ENCODE measurements around the gene PIWIL4.
"Not testable (repeated sequence)": the region's sequence is repeated elsewhere in the genome, so short reads cannot be mapped to it uniquely, and the experiment has no call there.

The PIWIL4 gene

GRCh38 chr11:94623120-94623735 lies 56.1 kb downstream of the PIWIL4 start:
- DNase-seq = peak; percentile 89
- in situ Hi-C loops (cut with MboI; ENCODE audit: low pct_unique_long_range_greater_than_20kb, low sequenced_read_pairs) = loop anchor here (25.0 kb wide), 1 partner anchor 264 kb away; no protein-coding TSS in a partner anchor

GRCh38 chr11:94625422-94625821 lies 58.3 kb downstream of the PIWIL4 start:
- DNase-seq = not testable (repeated sequence)
- in situ Hi-C loops (cut with MboI; ENCODE audit: low pct_unique_long_range_greater_than_20kb, low sequenced_read_pairs) = loop anchor here (25.0 kb wide), 1 partner anchor 137 kb away; the partner anchor contains the start of gene AMOTL1

GRCh38 chr11:94627003-94627560 lies 59.9 kb downstream of the PIWIL4 start:
- not testable (repeated sequence) for DNase-seq
- in situ Hi-C loops (cut with MboI; ENCODE audit: low pct_unique_long_range_greater_than_20kb, low sequenced_read_pairs) = loop anchor here (25.0 kb wide), 1 partner anchor 135 kb away; the partner anchor contains the start of gene AMOTL1

- DNase-seq = no peak
- in situ Hi-C loops (cut with MboI; ENCODE audit: low pct_unique_long_range_greater_than_20kb, low sequenced_read_pairs) = loop anchor here (25.0 kb wide), 1 partner anchor 133 kb away; the partner anchor contains the start of gene AMOTL1
Observed at GRCh38 chr11:94629741-94630140, 62.6 kb downstream of the PIWIL4 start.

- in situ Hi-C loops (cut with MboI; ENCODE audit: low pct_unique_long_range_greater_than_20kb, low sequenced_read_pairs) = loop anchor here (25.0 kb wide), 1 partner anchor 132 kb away; the partner anchor contains the start of gene AMOTL1
- peak; percentile 87 for DNase-seq
Observed at GRCh38 chr11:94630221-94630620, 63.1 kb downstream of the PIWIL4 start.

- in situ Hi-C loops (cut with MboI; ENCODE audit: low pct_unique_long_range_greater_than_20kb, low sequenced_read_pairs) = loop anchor here (25.0 kb wide), 1 partner anchor 130 kb away; the partner anchor contains the start of gene AMOTL1
- DNase-seq = no peak
Observed at GRCh38 chr11:94632356-94632755, 65.2 kb downstream of the PIWIL4 start.

- DNase-seq = peak; percentile 25
- in situ Hi-C loops (cut with MboI; ENCODE audit: low pct_unique_long_range_greater_than_20kb, low sequenced_read_pairs) = loop anchor here (25.0 kb wide), 1 partner anchor 127 kb away; the partner anchor contains the start of gene AMOTL1
Observed at GRCh38 chr11:94635072-94635471, 67.9 kb downstream of the PIWIL4 start.

- in situ Hi-C loops (cut with MboI; ENCODE audit: low pct_unique_long_range_greater_than_20kb, low sequenced_read_pairs) = loop anchor here (25.0 kb wide), 1 partner anchor 126 kb away; the partner anchor contains the start of gene AMOTL1
- DNase-seq = no peak
Observed at GRCh38 chr11:94636388-94636949, 69.3 kb downstream of the PIWIL4 start.

- DNase-seq = no peak
- in situ Hi-C loops (cut with MboI; ENCODE audit: low pct_unique_long_range_greater_than_20kb, low sequenced_read_pairs) = loop anchor here (25.0 kb wide), 1 partner anchor 124 kb away; the partner anchor contains the start of gene AMOTL1
Observed at GRCh38 chr11:94638301-94638901, 71.2 kb downstream of the PIWIL4 start.

- in situ Hi-C loops (cut with MboI; ENCODE audit: low pct_unique_long_range_greater_than_20kb, low sequenced_read_pairs) = loop anchor here (25.0 kb wide), 1 partner anchor 123 kb away; the partner anchor contains the start of gene AMOTL1
- peak; percentile 53 for DNase-seq
Observed at GRCh38 chr11:94638902-94639373, 71.8 kb downstream of the PIWIL4 start.

- DNase-seq = no peak
- in situ Hi-C loops (cut with MboI; ENCODE audit: low pct_unique_long_range_greater_than_20kb, low sequenced_read_pairs) = loop anchor here (25.0 kb wide), 1 partner anchor 122 kb away; the partner anchor contains the start of gene AMOTL1
Observed at GRCh38 chr11:94639901-94640721, 72.9 kb downstream of the PIWIL4 start.

- no peak for DNase-seq
- in situ Hi-C loops (cut with MboI; ENCODE audit: low pct_unique_long_range_greater_than_20kb, low sequenced_read_pairs) = loop anchor here (25.0 kb wide), 1 partner anchor 121 kb away; the partner anchor contains the start of gene AMOTL1
Observed at GRCh38 chr11:94641167-94641761, 74.1 kb downstream of the PIWIL4 start.

GRCh38 chr11:94643186-94643585 lies 76.0 kb downstream of the PIWIL4 start:
- not testable (repeated sequence) for DNase-seq
- in situ Hi-C loops (cut with MboI; ENCODE audit: low pct_unique_long_range_greater_than_20kb, low sequenced_read_pairs) = loop anchor here (25.0 kb wide), 1 partner anchor 119 kb away; the partner anchor contains the start of gene AMOTL1

- in situ Hi-C loops (cut with MboI; ENCODE audit: low pct_unique_long_range_greater_than_20kb, low sequenced_read_pairs) = loop anchor here (25.0 kb wide), 1 partner anchor 114 kb away; the partner anchor contains the start of gene AMOTL1
- DNase-seq = no peak
Observed at GRCh38 chr11:94647926-94648325, 80.8 kb downstream of the PIWIL4 start.

GRCh38 chr11:94648789-94649188 lies 81.6 kb downstream of the PIWIL4 start:
- DNase-seq = no peak
- in situ Hi-C loops (cut with MboI; ENCODE audit: low pct_unique_long_range_greater_than_20kb, low sequenced_read_pairs) = loop anchor here (25.0 kb wide), 1 partner anchor 114 kb away; the partner anchor contains the start of gene AMOTL1

GRCh38 chr11:94649254-94649653 lies 82.1 kb downstream of the PIWIL4 start:
- peak; percentile 29 for DNase-seq
- in situ Hi-C loops (cut with MboI; ENCODE audit: low pct_unique_long_range_greater_than_20kb, low sequenced_read_pairs) = loop anchor here (25.0 kb wide), 1 partner anchor 113 kb away; the partner anchor contains the start of gene AMOTL1

- DNase-seq = no peak
- in situ Hi-C loops (cut with MboI; ENCODE audit: low pct_unique_long_range_greater_than_20kb, low sequenced_read_pairs) = loop anchor here (25.0 kb wide), 1 partner anchor 112 kb away; the partner anchor contains the start of gene AMOTL1
Observed at GRCh38 chr11:94649964-94650623, 82.9 kb downstream of the PIWIL4 start.

Measured in KBM-7 (cell line).